ENCODE measurements around the gene DNAJB8. TPM values are rescaled to one million over a fixed set of nuclear protein-coding genes. Genes with fewer than 3 reads are reported as not detected.

Gene DNAJB8
- total RNA-seq, 4 donors from 2014 or later = not detected

- H3K27ac ChIP-seq = no peak overlapping the region
- H3K36me3 ChIP-seq = no peaks in the 10 kb centered on the region
- no peaks in the 10 kb centered on the region for H3K27me3 ChIP-seq
- WGBS, 2 donors = 67 to 79% methylated on average over 13 to 14 of the region's 16 CpGs
- DNase-seq = no peak
- H3K9me3 ChIP-seq = no peaks in the 10 kb centered on the region
- H3K4me3 ChIP-seq (replicated peaks in 1 of 3) = no peak overlapping the region
- no peaks in the 10 kb centered on the region for H3K4me1 ChIP-seq
- TF ChIP-seq POLR2A (IDR thresholded peaks at IDR 0.05) = no peak
- TF ChIP-seq, protein P1, sequence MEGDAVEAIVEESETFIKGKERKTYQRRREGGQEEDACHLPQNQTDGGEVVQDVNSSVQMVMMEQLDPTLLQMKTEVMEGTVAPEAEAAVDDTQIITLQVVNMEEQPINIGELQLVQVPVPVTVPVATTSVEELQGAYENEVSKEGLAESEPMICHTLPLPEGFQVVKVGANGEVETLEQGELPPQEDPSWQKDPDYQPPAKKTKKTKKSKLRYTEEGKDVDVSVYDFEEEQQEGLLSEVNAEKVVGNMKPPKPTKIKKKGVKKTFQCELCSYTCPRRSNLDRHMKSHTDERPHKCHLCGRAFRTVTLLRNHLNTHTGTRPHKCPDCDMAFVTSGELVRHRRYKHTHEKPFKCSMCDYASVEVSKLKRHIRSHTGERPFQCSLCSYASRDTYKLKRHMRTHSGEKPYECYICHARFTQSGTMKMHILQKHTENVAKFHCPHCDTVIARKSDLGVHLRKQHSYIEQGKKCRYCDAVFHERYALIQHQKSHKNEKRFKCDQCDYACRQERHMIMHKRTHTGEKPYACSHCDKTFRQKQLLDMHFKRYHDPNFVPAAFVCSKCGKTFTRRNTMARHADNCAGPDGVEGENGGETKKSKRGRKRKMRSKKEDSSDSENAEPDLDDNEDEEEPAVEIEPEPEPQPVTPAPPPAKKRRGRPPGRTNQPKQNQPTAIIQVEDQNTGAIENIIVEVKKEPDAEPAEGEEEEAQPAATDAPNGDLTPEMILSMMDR (IDR thresholded peaks at IDR 0.05) = no peak
- intact Hi-C loops (cut with DNase I) = no loop called here
Measured at GRCh38 chr3:128455786-128456748, 10.6 kb downstream of the DNAJB8 start.

- no peak for DNase-seq
- no peaks in the 10 kb centered on the region for H3K27me3 ChIP-seq
- H3K27ac ChIP-seq = no peak overlapping the region
- WGBS, 2 donors = 70 to 78% methylated on average over 5 of the region's 5 CpGs
- intact Hi-C loops (cut with DNase I) = no loop called here
- H3K36me3 ChIP-seq = no peaks in the 10 kb centered on the region
- TF ChIP-seq POLR2A (IDR thresholded peaks at IDR 0.05) = no peak
- TF ChIP-seq, protein P1 (IDR thresholded peaks at IDR 0.05) = no peak
- no peaks in the 10 kb centered on the region for H3K9me3 ChIP-seq
- no peaks in the 10 kb centered on the region for H3K4me1 ChIP-seq
- no peak overlapping the region for H3K4me3 ChIP-seq (replicated peaks in 1 of 3)
Measured at GRCh38 chr3:128455116-128455515, 11.6 kb downstream of the DNAJB8 start.

GRCh38 chr3:128454310-128454618, 12.4 kb downstream of the DNAJB8 start:
- H3K4me3 ChIP-seq (replicated peaks in 1 of 3) = no peak overlapping the region
- H3K9me3 ChIP-seq = no peaks in the 10 kb centered on the region
- no peaks in the 10 kb centered on the region for H3K36me3 ChIP-seq
- DNase-seq = no peak
- TF ChIP-seq, protein P1 (IDR thresholded peaks at IDR 0.05) = no peak
- no peak for TF ChIP-seq POLR2A (IDR thresholded peaks at IDR 0.05)
- intact Hi-C loops (cut with DNase I) = no loop called here
- no peaks in the 10 kb centered on the region for H3K27me3 ChIP-seq
- WGBS, 2 donors = 77 to 92% methylated on average over 2 of the region's 2 CpGs
- no peaks in the 10 kb centered on the region for H3K4me1 ChIP-seq
- H3K27ac ChIP-seq = no peak overlapping the region

DNA sequence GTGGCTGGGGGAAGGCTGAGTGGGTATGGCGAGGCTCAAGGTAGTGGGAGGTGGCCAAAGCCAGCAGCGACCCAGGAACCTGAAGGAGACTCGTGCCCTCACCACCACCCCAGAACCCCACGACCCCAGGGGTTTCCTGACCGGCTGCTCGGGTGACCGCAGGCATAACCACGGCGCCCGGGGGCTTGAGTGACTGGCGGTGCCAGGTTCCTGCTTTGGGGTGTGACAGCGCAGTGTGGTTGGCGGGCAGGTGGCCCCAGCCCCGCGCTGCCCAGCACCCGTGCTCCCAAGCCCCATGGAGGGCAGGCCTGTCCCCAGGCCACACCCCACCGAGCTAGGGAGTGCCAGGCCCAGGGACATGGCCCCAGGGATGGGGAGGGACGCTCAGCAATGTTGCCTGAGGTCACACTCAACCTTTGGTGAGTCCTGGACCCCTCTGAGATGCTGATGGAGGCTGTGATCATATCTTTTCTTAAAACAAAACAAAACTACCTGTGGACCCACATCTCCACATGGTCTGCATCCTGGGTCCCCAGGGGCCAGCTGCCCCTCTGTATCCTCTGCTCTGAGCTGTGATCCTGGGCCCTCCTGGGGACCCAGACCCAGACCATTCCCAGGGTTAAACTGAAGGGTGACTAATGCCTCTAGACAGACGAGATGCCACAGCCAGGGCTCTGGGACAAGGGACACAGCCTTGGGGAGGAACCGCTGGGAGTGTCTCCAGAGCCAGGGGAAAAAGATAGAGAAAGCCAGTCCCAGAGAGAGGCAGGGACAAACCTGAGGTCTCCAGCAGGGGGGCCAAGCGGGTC, 13.0 kb downstream of the DNAJB8 start:
- 85 to 94% methylated on average over 10 to 19 of the region's 21 CpGs for WGBS, 2 donors
- intact Hi-C loops (cut with DNase I) = no loop called here
- Histone ChIP-seq H3K27ac (no peak overlapping the region), H3K4me1 (no peaks in the 10 kb centered on the region), H3K36me3 (no peaks in the 10 kb centered on the region), H3K4me3 (replicated peaks in 1 of 3) (no peak overlapping the region), H3K9me3 (no peaks in the 10 kb centered on the region), H3K27me3 (no peaks in the 10 kb centered on the region)
- TF ChIP-seq, protein P1 (IDR thresholded peaks at IDR 0.05) = no peak
- TF ChIP-seq POLR2A (IDR thresholded peaks at IDR 0.05) = no peak
- DNase-seq = no peak
